Measurements from ENCODE around the gene KPTN. TPM values are rescaled to one million over a fixed set of nuclear protein-coding genes. Genes with fewer than 3 reads are reported as not detected.

Gene KPTN
- total and polyA plus RNA-seq, 7 experiments from 2014 or later = 4.4 to 9.2 (median 6.7) TPM

DNA sequence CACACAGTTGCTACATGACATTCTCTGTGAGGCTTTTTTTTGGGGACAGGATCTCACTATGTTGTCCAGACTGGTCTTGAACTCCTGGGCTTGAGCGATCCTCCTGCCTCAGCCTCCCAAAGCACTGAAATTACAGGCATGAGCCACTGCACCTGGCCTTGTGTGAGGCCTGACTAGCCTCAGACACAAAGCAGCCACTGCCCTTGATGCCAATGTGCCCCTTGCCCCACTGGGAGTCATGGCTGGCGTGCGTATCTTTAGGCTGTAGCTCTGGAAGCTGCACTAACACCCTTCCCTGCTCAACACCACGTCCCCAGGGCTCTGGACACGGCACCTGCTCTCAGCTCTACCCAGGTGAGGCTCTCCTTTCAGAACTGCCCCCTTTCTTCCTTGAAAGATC is 14.5 kb upstream of the KPTN start:
- H3K27ac Mint-ChIP-seq = peak overlapping the region in 2 of 9 donors; percentile 47 to 54
- ATAC-seq = no peak
- H3K27ac ChIP-seq (ENCODE audit: low read depth, low read length) = no peak overlapping the region
- no peaks in the 10 kb centered on the region for H3K9me3 ChIP-seq (ENCODE audit: control insufficient read depth in 2 of 3, low read length in 3 of 3)
- peaks cover 0 to 30% (median 5%) of the 10 kb centered on the region in 5 donors for H3K36me3 Mint-ChIP-seq
- ChIA-PET POLR2A (no interaction called here), CTCF (interaction anchor here (0.6 kb wide), 1 partner anchor 1438 kb away, joined by 3 read pairs; no protein-coding TSS in a partner anchor)
- peaks cover 0 to 88% (median 10%) of the 10 kb centered on the region in 3 experiments for H3K36me3 ChIP-seq (ENCODE audit: control insufficient read depth in 2 of 3, insufficient read depth in 3 of 3, low read length in 3 of 3)
- no peaks in the 10 kb centered on the region for H3K27me3 ChIP-seq (ENCODE audit: control insufficient read depth in 2 of 2, insufficient read depth in 2 of 2, low read length in 2 of 2)
- no peaks in the 10 kb centered on the region for H3K27me3 Mint-ChIP-seq
- intact Hi-C loops (cut with micrococcal nuclease) = no loop called here
- H3K4me3 Mint-ChIP-seq = no peak overlapping the region
- no peaks in the 10 kb centered on the region for H3K4me1 ChIP-seq (ENCODE audit: control insufficient read depth in 2 of 2, insufficient read depth in 2 of 2, low read length in 2 of 2)
- H3K4me1 Mint-ChIP-seq = peaks cover 0 to 42% (median 18%) of the 10 kb centered on the region in 7 donors
- DNase-seq = no peak
- no peak overlapping the region for H3K4me3 ChIP-seq (ENCODE audit: low read length)
- H3K9me3 Mint-ChIP-seq = no peaks in the 10 kb centered on the region

DNA sequence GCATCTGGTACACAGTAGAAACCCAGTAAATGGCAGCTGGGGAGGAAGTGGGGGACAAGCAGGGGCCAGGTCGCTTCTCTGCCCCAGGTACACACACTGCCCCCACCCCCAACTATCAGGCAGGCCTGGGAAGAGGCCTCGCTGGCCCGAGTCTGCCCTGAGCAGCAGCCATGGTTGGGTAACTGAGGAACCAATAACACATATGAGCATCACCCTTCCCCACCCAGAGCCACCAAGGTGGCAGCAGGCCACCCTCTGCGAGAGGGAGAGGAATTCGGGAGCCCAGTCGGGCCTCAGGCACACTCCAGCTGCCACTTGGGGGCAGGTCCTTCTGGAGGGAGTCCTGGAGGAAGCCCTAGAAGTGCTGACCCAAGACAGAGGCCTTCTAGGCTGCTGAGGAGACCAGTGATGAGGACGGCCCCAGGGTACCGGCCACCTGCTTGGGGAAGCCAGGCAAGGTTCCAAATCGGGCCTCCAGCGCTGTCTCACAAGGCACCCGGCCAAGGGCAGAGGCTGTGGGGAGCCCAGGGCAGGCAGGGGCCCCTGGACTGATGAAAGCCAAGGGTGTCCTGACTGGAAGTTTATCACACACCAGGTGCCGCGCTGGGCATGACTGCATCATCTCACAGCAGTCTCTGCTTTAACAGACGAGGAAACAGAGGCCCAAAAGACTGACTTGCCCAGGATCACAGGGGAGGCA is 14.0 kb upstream of the KPTN start:
- Mint-ChIP-seq H3K4me1 (peaks cover 0 to 37% (median 16%) of the 10 kb centered on the region in 7 donors), H3K36me3 (peaks cover 0 to 31% (median 2%) of the 10 kb centered on the region in 5 donors), H3K27me3 (no peaks in the 10 kb centered on the region), H3K9me3 (no peaks in the 10 kb centered on the region), H3K27ac (peak overlapping the region in 1 of 9 donors; percentile 28), H3K4me3 (no peak overlapping the region)
- intact Hi-C loops (cut with micrococcal nuclease) = no loop called here
- CTCF ChIA-PET = no interaction called here
- ATAC-seq = no peak
- POLR2A ChIA-PET = interaction anchor here (0.6 kb wide), 1 partner anchor 106 kb away, joined by 3 read pairs; no protein-coding TSS in a partner anchor
- no peaks in the 10 kb centered on the region for H3K4me1 ChIP-seq (ENCODE audit: control insufficient read depth in 2 of 2, insufficient read depth in 2 of 2, low read length in 2 of 2)
- H3K9me3 ChIP-seq (ENCODE audit: control insufficient read depth in 2 of 3, low read length in 3 of 3) = no peaks in the 10 kb centered on the region
- no peaks in the 10 kb centered on the region for H3K27me3 ChIP-seq (ENCODE audit: control insufficient read depth in 2 of 2, insufficient read depth in 2 of 2, low read length in 2 of 2)
- no peak overlapping the region for H3K4me3 ChIP-seq (ENCODE audit: low read length)
- no peak overlapping the region for H3K27ac ChIP-seq (ENCODE audit: low read depth, low read length)
- peaks cover 0 to 88% (median 4%) of the 10 kb centered on the region in 3 experiments for H3K36me3 ChIP-seq (ENCODE audit: control insufficient read depth in 2 of 3, insufficient read depth in 3 of 3, low read length in 3 of 3)
- no peak for DNase-seq

DNA sequence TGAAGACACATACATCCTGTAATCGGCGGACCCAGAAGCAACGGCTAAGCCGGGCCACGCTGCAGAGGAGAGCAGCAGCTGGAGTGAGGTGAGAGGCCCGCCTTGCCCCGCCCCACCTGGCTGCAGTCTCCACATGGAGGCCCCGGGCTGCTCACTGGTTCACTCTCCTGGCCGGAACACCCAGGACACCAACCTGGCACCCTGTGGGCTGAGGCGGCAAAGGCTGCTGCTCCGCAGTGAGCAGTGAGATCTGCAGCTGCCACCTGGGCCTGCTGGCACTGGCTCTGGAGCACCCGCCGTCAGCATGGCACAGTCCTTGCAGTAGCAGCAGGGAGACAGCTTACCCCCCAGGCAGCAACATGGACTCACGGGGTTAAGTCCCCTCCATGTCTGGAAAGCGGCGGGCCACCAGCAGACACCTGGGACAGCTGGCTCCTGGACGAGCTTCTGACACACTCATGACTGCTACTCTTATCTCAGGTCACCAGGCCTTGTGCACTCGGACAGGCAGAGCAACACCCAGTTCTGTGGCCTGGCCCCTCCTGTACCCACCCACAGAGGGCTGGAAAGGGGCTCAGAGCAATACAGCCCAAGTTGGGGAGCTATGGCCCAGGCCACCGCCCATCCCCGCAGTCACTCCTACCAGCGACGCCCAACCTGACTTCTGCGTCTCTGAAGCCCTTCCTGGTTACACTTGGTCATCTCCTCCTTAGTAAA is 13.2 kb upstream of the KPTN start:
- H3K9me3 ChIP-seq (ENCODE audit: control insufficient read depth in 2 of 3, low read length in 3 of 3) = no peaks in the 10 kb centered on the region
- ATAC-seq (no peak), DNase-seq (no peak)
- POLR2A ChIA-PET = interaction anchor here (0.6 to 2.7 kb wide), 2 partner anchors 12 to 107 kb away, joined by 3 to 9 read pairs; partner anchors contain the start of gene KPTN
- no peaks in the 10 kb centered on the region for H3K27me3 Mint-ChIP-seq
- H3K9me3 Mint-ChIP-seq = no peaks in the 10 kb centered on the region
- no peaks in the 10 kb centered on the region for H3K27me3 ChIP-seq (ENCODE audit: control insufficient read depth in 2 of 2, insufficient read depth in 2 of 2, low read length in 2 of 2)
- no peak overlapping the region for H3K4me3 ChIP-seq (ENCODE audit: low read length)
- H3K36me3 ChIP-seq (ENCODE audit: control insufficient read depth in 2 of 3, insufficient read depth in 3 of 3, low read length in 3 of 3) = peaks cover 0 to 88% (median 3%) of the 10 kb centered on the region in 3 experiments
- H3K36me3 Mint-ChIP-seq = peaks cover 0 to 24% (median 1%) of the 10 kb centered on the region in 5 donors
- no peak overlapping the region for H3K27ac ChIP-seq (ENCODE audit: low read depth, low read length)
- peak overlapping the region in 4 of 9 donors; percentile 28 to 74 (median 58) for H3K27ac Mint-ChIP-seq
- H3K4me1 ChIP-seq (ENCODE audit: control insufficient read depth in 2 of 2, insufficient read depth in 2 of 2, low read length in 2 of 2) = no peaks in the 10 kb centered on the region
- CTCF ChIA-PET = no interaction called here
- no peak overlapping the region for H3K4me3 Mint-ChIP-seq
- intact Hi-C loops (cut with micrococcal nuclease) = no loop called here
- H3K4me1 Mint-ChIP-seq = peaks cover 0 to 37% (median 18%) of the 10 kb centered on the region in 7 donors

DNA sequence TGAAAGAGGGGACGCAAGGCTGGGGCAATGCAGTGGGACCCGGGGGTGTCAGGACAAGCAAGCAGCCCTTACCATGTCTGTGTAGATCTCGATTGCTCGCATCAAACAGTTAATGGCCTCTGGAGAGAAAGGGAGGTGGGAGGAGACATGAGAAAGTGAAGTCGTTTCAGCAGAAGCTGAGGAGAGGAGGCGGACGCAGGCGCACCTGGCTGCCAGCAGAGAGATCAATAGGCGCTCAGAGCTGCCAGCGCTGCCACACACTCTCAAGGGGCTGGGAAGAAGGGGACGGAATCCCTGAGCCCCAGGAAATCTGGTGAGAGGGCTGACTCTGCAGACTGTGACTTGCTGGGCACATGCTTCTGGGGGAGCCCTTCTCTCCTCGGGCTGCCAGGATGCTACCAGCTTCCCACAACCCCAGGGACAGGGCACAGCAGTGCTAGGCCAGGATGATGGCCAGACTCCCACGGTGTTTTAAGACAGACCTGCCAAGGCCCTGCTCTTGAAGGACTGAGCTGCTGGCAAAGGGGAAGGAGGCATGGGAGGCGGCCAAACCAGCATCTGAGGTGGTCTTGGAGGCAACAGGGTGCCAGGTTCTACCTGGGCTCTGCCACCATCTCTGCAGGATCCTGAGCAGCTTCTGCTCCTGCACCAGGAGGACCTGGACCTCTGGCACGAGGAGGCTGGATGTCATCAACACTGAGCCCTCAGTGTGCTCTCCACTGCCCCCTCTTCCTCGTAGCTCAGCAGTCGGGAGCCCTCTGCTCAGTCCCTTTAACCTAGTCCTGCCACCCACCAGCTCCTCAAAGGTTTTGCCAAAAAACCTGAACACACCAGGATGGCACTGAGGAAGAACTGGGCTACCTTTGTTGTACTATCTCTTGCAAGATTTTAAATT is 11.7 kb upstream of the KPTN start:
- ChIA-PET POLR2A (interaction anchor here (0.8 to 2.7 kb wide), 2 partner anchors 11 to 105 kb away, joined by 3 to 9 read pairs; partner anchors contain the start of gene KPTN), CTCF (no interaction called here)
- DNase-seq (peak in 1 of 9 donors; percentile 26), ATAC-seq (no peak)
- Histone ChIP-seq H3K27ac (ENCODE audit: low read depth, low read length) (no peak overlapping the region), H3K27me3 (ENCODE audit: control insufficient read depth in 2 of 2, insufficient read depth in 2 of 2, low read length in 2 of 2) (no peaks in the 10 kb centered on the region), H3K4me3 (ENCODE audit: low read length) (no peak overlapping the region), H3K36me3 (ENCODE audit: control insufficient read depth in 2 of 3, insufficient read depth in 3 of 3, low read length in 3 of 3) (peaks cover 0 to 91% (median 3%) of the 10 kb centered on the region in 3 experiments), H3K9me3 (ENCODE audit: control insufficient read depth in 2 of 3, low read length in 3 of 3) (no peaks in the 10 kb centered on the region), H3K4me1 (ENCODE audit: control insufficient read depth in 2 of 2, insufficient read depth in 2 of 2, low read length in 2 of 2) (no peaks in the 10 kb centered on the region)
- no peaks in the 10 kb centered on the region for H3K9me3 Mint-ChIP-seq
- H3K27me3 Mint-ChIP-seq = no peaks in the 10 kb centered on the region
- H3K27ac Mint-ChIP-seq = peak overlapping the region in 7 of 9 donors; percentile 16 to 85 (median 52)
- H3K4me3 Mint-ChIP-seq = peak overlapping the region in 1 of 10 donors; percentile 36
- peaks cover 0 to 18% (median 1%) of the 10 kb centered on the region in 5 donors for H3K36me3 Mint-ChIP-seq
- intact Hi-C loops (cut with micrococcal nuclease) = no loop called here
- peaks cover 0 to 32% (median 14%) of the 10 kb centered on the region in 7 donors for H3K4me1 Mint-ChIP-seq

DNA sequence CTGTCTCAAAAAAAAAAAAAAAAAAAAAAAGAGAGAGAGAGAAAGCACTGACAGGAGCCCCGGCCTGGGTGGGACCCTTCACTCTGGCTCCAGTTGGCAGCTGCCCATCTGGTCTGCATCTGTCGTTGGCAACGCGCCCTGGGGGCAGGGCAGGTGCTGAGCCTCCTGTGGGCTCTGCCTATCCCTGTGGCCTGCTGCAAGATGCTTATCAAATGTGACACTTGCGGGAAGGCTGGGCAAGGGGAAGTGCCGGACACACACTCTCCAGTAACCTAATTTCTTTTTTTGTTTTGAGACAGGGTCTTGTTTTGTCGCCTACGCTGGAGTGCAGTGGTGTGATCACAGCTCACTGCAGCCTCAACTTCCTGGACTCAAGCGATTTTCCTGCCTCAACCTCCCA is 10.7 kb upstream of the KPTN start:
- H3K27ac Mint-ChIP-seq = peak overlapping the region in 2 of 9 donors; percentile 6 to 41
- peaks cover 0 to 21% (median 3%) of the 10 kb centered on the region in 5 donors for H3K36me3 Mint-ChIP-seq
- intact Hi-C loops (cut with micrococcal nuclease) = no loop called here
- Histone ChIP-seq H3K27me3 (ENCODE audit: control insufficient read depth in 2 of 2, insufficient read depth in 2 of 2, low read length in 2 of 2) (no peaks in the 10 kb centered on the region), H3K36me3 (ENCODE audit: control insufficient read depth in 2 of 3, insufficient read depth in 3 of 3, low read length in 3 of 3) (peaks cover 0 to 91% (median 8%) of the 10 kb centered on the region in 3 experiments), H3K9me3 (ENCODE audit: control insufficient read depth in 2 of 3, low read length in 3 of 3) (no peaks in the 10 kb centered on the region), H3K4me3 (ENCODE audit: low read length) (no peak overlapping the region), H3K27ac (ENCODE audit: low read depth, low read length) (no peak overlapping the region), H3K4me1 (ENCODE audit: control insufficient read depth in 2 of 2, insufficient read depth in 2 of 2, low read length in 2 of 2) (no peaks in the 10 kb centered on the region)
- no peaks in the 10 kb centered on the region for H3K9me3 Mint-ChIP-seq
- POLR2A ChIA-PET = interaction anchor here (2.7 kb wide), 1 partner anchor 10 kb away, joined by 9 read pairs; the partner anchor contains the start of gene KPTN
- H3K27me3 Mint-ChIP-seq = no peaks in the 10 kb centered on the region
- H3K4me3 Mint-ChIP-seq = no peak overlapping the region
- CTCF ChIA-PET = no interaction called here
- peaks cover 0 to 33% (median 17%) of the 10 kb centered on the region in 7 donors for H3K4me1 Mint-ChIP-seq
- DNase-seq = no peak
- ATAC-seq = no peak

DNA sequence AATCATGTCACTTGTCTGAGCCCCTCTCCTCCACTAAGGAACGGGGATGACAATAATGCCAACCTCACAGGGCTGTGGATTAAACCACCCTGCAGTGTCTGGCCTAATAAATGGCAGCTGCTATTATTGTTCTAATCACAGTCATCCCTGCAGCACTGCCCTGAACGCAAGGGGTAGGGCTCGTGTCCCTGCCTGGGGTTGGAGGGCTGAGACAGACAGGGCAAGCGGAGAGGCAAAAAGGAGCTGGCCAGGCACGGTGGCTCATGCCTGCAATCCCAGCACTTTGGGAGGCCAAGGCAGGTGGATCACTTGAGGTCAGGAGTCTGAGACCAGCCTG is 10.2 kb upstream of the KPTN start:
- peaks cover 0 to 33% (median 17%) of the 10 kb centered on the region in 7 donors for H3K4me1 Mint-ChIP-seq
- H3K4me3 Mint-ChIP-seq = no peak overlapping the region
- no peaks in the 10 kb centered on the region for H3K27me3 Mint-ChIP-seq
- H3K9me3 ChIP-seq (ENCODE audit: control insufficient read depth in 2 of 3, low read length in 3 of 3) = no peaks in the 10 kb centered on the region
- intact Hi-C loops (cut with micrococcal nuclease) = no loop called here
- ChIA-PET CTCF (no interaction called here), POLR2A (interaction anchor here (2.7 kb wide), 1 partner anchor 9 kb away, joined by 9 read pairs; the partner anchor contains the start of gene KPTN)
- H3K27me3 ChIP-seq (ENCODE audit: control insufficient read depth in 2 of 2, insufficient read depth in 2 of 2, low read length in 2 of 2) = no peaks in the 10 kb centered on the region
- peaks cover 0 to 18% (median 3%) of the 10 kb centered on the region in 5 donors for H3K36me3 Mint-ChIP-seq
- H3K36me3 ChIP-seq (ENCODE audit: control insufficient read depth in 2 of 3, insufficient read depth in 3 of 3, low read length in 3 of 3) = peaks cover 0 to 91% (median 13%) of the 10 kb centered on the region in 3 experiments
- H3K4me1 ChIP-seq (ENCODE audit: control insufficient read depth in 2 of 2, insufficient read depth in 2 of 2, low read length in 2 of 2) = no peaks in the 10 kb centered on the region
- no peak overlapping the region for H3K4me3 ChIP-seq (ENCODE audit: low read length)
- peak overlapping the region in 1 of 9 donors; percentile 41 for H3K27ac Mint-ChIP-seq
- DNase-seq (no peak), ATAC-seq (no peak)
- H3K27ac ChIP-seq (ENCODE audit: low read depth, low read length) = no peak overlapping the region
- H3K9me3 Mint-ChIP-seq = no peaks in the 10 kb centered on the region

Measured in naive thymus-derived CD4-positive, alpha-beta T cell (primary cell).